DND-41 (cell line): ENCODE measurements around the gene CADM2.

Source experiments
- CTCF ChIP-seq: IDR thresholded peaks from 2 replicates; pipeline ENCODE4 v1.5.1; 2012; ENCODE audit warnings: borderline replicate concordance, low read length, moderate library complexity, mild to moderate bottlenecking; ENCODE audit not compliant: poor library complexity, severe bottlenecking; ENCODE audit errors: extremely low read depth
- EZH2 ChIP-seq: IDR thresholded peaks from 3 replicates; pipeline ENCODE4 v1.6.1; 2012; ENCODE audit warnings: borderline replicate concordance, low read depth, mild to moderate bottlenecking, moderate library complexity, low read length, inconsistent platforms; ENCODE audit not compliant: severe bottlenecking

DNA sequence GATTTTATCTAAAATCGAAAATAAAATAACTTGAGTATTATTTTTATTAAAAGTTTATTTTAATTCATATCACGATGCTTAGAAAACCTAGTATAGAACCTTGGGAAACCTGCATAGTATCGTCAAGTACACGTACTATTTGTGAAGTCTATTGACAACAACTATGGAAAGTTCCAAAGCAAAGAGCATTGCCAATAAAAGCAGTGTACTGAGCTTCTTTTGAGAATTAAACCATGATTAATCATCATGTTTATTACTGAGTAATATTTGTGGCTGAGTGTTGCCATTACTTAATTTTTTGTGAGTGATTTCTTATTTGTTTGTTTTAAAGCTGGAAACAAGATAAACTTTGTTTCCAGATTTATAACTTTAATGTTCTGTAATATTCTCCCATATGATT, 674.1 kb downstream of the CADM2 start:
- TF ChIP-seq CTCF = no peak
- TF ChIP-seq EZH2 = no peak
